Tibial nerve (tissue), 4 donors: ENCODE results near the gene LTF. TPM values are rescaled to one million over a fixed set of nuclear protein-coding genes. Genes with fewer than 3 reads are reported as not detected.

ENCODE experiments used
- DNase-seq, 2 donors: peaks; one replicate each; pipeline ENCODE4 v3.0.0-alpha.2; 2019; ENCODE audit warnings: low spot score in 2 of 2
- H3K27ac ChIP-seq, 4 donors: fragments of 200-600 bp; sonication (generic) in 3 of 4; one replicate each; pipeline ENCODE4 v1.5.1; 2017 to 2019; ENCODE audit warnings: mild to moderate bottlenecking in 1 of 4
- H3K27me3 ChIP-seq, 2 donors: fragments of 200-600 bp; sonication (generic) in 1 of 2; one replicate each; pipeline versions ENCODE4 v1.5.1 to v1.6.0; 2017 to 2019
- H3K36me3 ChIP-seq, 3 donors: fragments of 200-600 bp; sonication (generic); one replicate each; pipeline ENCODE4 v1.5.1; 2018 to 2019
- H3K4me1 ChIP-seq, 4 donors: fragments of 200-600 bp; sonication (generic) in 3 of 4; one replicate each; pipeline ENCODE4 v1.5.1; 2017 to 2019
- H3K4me3 ChIP-seq, 4 donors: fragments of 200-600 bp; sonication (generic) in 3 of 4; one replicate each; pipeline ENCODE4 v1.5.1; 2017 to 2019; ENCODE audit warnings: mild to moderate bottlenecking in 1 of 4, moderate library complexity in 1 of 4
- H3K9me3 ChIP-seq, 4 donors: fragments of 200-600 bp; sonication (generic) in 3 of 4; one replicate each; pipeline ENCODE4 v1.5.1; 2017 to 2019
- EP300 ChIP-seq, 2 donors: sonication (generic); formaldehyde crosslinking; IDR thresholded peaks; one replicate each; pipeline ENCODE4 v1.6.1; 2017; ENCODE audit warnings: antibody characterized with exemption in 2 of 2, mild to moderate bottlenecking in 1 of 2
- POLR2A ChIP-seq, 2 donors: fragments of 450-650 bp; IDR thresholded peaks; one replicate each; pipeline ENCODE4 v1.6.1; 2017; ENCODE audit warnings: antibody characterized with exemption in 2 of 2, mild to moderate bottlenecking in 2 of 2, moderate library complexity in 2 of 2
- WGBS, 2 donors: methylation state at CpG; one replicate each; pipeline ENCODE4 v1.1.5; 2018; 5-methylcytosine and 5-hydroxymethylcytosine counted together
- total RNA-seq, 4 donors: library from RNA; depleted of rRNA; stranded (reverse); fragments of >200 nt; gene quantifications; one replicate each; pipeline ENCODE4 v1.1.0, GENCODE V29; 2016
- TF ChIP-seq, protein P1 (sequence below), 5 experiments: fragments of 200-600 bp in 3 of 5; fragments of 450-650 bp in 2 of 5; sonication (generic) in 3 of 5; IDR thresholded peaks; one replicate each; pipeline ENCODE4 v1.5.1; 2016 to 2019; ENCODE audit warnings: antibody characterized with exemption in 5 of 5, mild to moderate bottlenecking in 3 of 5, moderate library complexity in 2 of 5

LTF gene
- total RNA-seq, 4 donors from 2014 or later, result 0.30 to 1.2 (median 0.42) TPM; not detected in 1

DNA sequence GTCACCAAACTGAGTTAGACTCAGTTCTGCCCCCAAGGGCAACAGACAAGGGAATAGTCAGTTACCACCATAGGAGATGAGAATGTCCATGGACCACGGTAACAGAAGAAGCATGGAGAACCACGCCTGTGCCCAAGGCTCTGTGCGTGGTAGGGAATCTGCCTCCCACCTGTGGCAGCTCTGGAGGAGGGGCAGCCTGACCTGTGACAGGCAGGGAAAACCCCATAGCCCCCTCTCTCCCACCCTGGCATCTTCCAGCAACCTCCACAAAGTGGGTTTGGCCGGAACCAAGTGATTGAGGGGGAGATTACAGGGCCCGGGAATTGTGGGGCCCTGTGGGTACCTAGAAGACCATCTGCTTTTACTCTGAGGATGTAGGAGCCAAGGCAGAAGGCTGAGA, 14.3 kb upstream of the LTF start:
- DNase-seq, result no peak
- 88 to 94% methylated on average over 5 of the region's 5 CpGs for WGBS, 2 donors

DNA sequence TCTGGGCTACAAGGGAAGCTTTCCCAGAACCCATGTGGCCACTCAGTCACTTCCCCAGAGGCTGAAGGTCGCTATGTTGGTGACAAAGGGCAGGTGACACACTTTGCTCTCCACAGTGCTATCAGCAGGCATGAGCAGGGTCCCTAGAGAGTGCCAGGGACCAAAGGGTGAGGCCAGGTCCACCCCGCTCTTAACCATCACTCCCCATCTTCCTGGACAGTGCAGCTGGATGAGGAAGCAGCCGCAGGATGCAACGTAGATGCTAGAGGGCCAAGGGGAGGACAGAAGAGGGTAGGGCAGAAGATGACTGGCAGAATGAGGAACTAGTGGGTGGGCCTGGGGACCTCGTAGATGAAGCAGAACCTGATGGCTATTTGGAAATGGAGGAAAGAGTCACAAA, 13.6 kb upstream of the LTF start:
- TF ChIP-seq POLR2A (IDR thresholded peaks at IDR 0.05) (no peak), EP300 (IDR thresholded peaks at IDR 0.05) (no peak)
- TF ChIP-seq, protein P1, sequence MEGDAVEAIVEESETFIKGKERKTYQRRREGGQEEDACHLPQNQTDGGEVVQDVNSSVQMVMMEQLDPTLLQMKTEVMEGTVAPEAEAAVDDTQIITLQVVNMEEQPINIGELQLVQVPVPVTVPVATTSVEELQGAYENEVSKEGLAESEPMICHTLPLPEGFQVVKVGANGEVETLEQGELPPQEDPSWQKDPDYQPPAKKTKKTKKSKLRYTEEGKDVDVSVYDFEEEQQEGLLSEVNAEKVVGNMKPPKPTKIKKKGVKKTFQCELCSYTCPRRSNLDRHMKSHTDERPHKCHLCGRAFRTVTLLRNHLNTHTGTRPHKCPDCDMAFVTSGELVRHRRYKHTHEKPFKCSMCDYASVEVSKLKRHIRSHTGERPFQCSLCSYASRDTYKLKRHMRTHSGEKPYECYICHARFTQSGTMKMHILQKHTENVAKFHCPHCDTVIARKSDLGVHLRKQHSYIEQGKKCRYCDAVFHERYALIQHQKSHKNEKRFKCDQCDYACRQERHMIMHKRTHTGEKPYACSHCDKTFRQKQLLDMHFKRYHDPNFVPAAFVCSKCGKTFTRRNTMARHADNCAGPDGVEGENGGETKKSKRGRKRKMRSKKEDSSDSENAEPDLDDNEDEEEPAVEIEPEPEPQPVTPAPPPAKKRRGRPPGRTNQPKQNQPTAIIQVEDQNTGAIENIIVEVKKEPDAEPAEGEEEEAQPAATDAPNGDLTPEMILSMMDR (IDR thresholded peaks at IDR 0.05), result no peak
- H3K4me3 ChIP-seq, result no peak overlapping the region
- no peak for DNase-seq
- peaks cover 0 to 5% of the 10 kb centered on the region in 2 donors for H3K27me3 ChIP-seq
- H3K36me3 ChIP-seq, result no peaks in the 10 kb centered on the region
- H3K9me3 ChIP-seq, result peaks cover 0 to 11% (median 2%) of the 10 kb centered on the region in 4 donors
- no peaks in the 10 kb centered on the region for H3K4me1 ChIP-seq
- no peak overlapping the region for H3K27ac ChIP-seq
- WGBS, 2 donors, result 73 to 80% methylated on average over 5 of the region's 5 CpGs

More for the DNA sequence above, 14.3 kb upstream of the LTF start:
- TF ChIP-seq POLR2A (IDR thresholded peaks at IDR 0.05) (no peak), EP300 (IDR thresholded peaks at IDR 0.05) (no peak)
- TF ChIP-seq, protein P1 (IDR thresholded peaks at IDR 0.05), result no peak
- H3K9me3 ChIP-seq, result peaks cover 0 to 11% (median 2%) of the 10 kb centered on the region in 4 donors
- no peak overlapping the region for H3K4me3 ChIP-seq
- no peaks in the 10 kb centered on the region for H3K4me1 ChIP-seq
- H3K27me3 ChIP-seq, result peaks cover 0 to 5% of the 10 kb centered on the region in 2 donors
- no peaks in the 10 kb centered on the region for H3K36me3 ChIP-seq
- no peak overlapping the region for H3K27ac ChIP-seq

DNA sequence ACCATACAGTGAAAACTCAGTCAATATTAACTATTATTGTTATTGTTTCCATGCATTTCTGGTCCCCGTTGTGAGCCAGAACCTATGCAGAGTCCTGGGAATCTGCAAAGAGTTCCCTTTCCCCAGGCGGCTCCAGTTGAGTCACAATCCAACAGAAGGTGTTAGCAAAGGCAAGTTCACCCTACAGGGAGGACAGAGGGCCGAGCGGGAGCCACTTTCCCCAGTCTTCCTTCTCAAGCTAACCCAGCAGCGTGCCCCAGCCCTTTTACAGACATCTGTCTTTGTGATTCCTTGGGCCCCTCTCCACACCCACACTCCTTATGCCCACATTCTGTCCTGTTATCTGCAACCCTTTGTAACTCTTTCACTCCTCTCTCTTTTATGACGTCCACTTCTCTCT, 13.1 kb upstream of the LTF start:
- Histone ChIP-seq H3K27me3 (peaks cover 0 to 5% of the 10 kb centered on the region in 2 donors), H3K36me3 (no peaks in the 10 kb centered on the region), H3K4me3 (no peak overlapping the region), H3K9me3 (peaks cover 0 to 11% (median 2%) of the 10 kb centered on the region in 4 donors), H3K27ac (no peak overlapping the region), H3K4me1 (no peaks in the 10 kb centered on the region)
- 79 to 81% methylated on average over 6 of the region's 6 CpGs for WGBS, 2 donors
- no peak for DNase-seq
- TF ChIP-seq POLR2A (IDR thresholded peaks at IDR 0.05) (no peak), EP300 (IDR thresholded peaks at IDR 0.05) (no peak)
- TF ChIP-seq, protein P1 (IDR thresholded peaks at IDR 0.05), result no peak

DNA sequence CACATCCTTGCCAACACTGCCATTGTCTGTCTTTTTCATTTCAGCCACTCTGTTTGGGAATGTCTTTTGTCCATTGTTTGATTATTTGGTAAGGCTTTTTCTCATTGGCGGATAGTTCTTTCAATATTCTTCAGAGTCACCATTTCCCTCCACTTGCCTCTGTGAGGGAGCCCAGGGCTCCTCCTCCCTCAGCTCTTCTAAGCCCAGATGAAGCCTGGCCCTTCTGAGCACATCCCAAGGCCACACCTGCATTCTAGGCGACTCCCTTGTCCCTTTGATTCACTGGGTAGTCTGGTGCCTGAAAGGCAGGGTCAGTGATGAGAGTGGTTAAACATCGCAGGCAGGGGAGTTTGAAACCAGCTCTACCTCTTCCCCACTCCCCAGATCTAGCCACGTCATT, 12.4 kb upstream of the LTF start:
- Histone ChIP-seq H3K4me1 (no peaks in the 10 kb centered on the region), H3K9me3 (peaks cover 0 to 11% (median 2%) of the 10 kb centered on the region in 4 donors), H3K36me3 (no peaks in the 10 kb centered on the region), H3K27me3 (peaks cover 0 to 5% of the 10 kb centered on the region in 2 donors), H3K27ac (no peak overlapping the region), H3K4me3 (no peak overlapping the region)
- WGBS, 2 donors, result 78 to 84% methylated on average over 4 of the region's 4 CpGs
- TF ChIP-seq, protein P1 (IDR thresholded peaks at IDR 0.05), result no peak
- TF ChIP-seq EP300 (IDR thresholded peaks at IDR 0.05) (no peak), POLR2A (IDR thresholded peaks at IDR 0.05) (no peak)
- no peak for DNase-seq

DNA sequence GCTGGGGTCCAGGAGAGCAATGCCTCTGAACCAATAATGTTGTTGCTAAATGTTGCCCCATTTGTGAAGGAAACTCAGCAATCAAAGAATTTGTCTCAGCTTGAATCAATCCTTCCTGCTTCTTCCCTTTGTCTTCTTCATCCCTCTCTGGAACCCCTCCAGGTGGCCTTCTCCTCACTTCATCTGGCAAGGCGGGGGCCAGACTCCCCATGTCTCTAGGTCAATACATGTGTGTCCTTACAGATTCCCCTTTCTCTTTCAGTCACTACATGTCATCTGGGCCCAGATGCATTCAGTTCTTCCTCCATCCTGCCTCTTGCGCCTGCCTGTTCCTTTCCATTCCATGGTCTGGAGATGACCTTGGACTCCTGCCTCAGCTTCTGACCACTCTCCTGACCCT, 8.0 kb upstream of the LTF start:
- no peaks in the 10 kb centered on the region for H3K4me1 ChIP-seq
- no peak overlapping the region for H3K4me3 ChIP-seq
- no peak for DNase-seq
- peaks cover 0 to 5% of the 10 kb centered on the region in 2 donors for H3K27me3 ChIP-seq
- TF ChIP-seq EP300 (IDR thresholded peaks at IDR 0.05), result no peak
- TF ChIP-seq POLR2A (IDR thresholded peaks at IDR 0.05), result no peak
- TF ChIP-seq, protein P1 (IDR thresholded peaks at IDR 0.05), result no peak
- WGBS, 2 donors, result 85 to 86% methylated on average over 2 of the region's 2 CpGs
- peaks cover 0 to 11% (median 2%) of the 10 kb centered on the region in 4 donors for H3K9me3 ChIP-seq
- H3K36me3 ChIP-seq, result no peaks in the 10 kb centered on the region
- H3K27ac ChIP-seq, result no peak overlapping the region
